OCI-LY3 (cell line): Measurements from ENCODE around the gene CNIH3.

ENCODE experiments used
- CTCF ChIP-seq: fragments of 200-600, 300-600 bp; sonication (generic); IDR thresholded peaks from 2 replicates; pipeline ENCODE4 v1.5.1; 2014; ENCODE audit warnings: antibody characterized with exemption, low read length, low read depth
- EZH2phosphoT487 ChIP-seq: fragments of 200-600 bp; shearing (Covaris generic); IDR thresholded peaks from 2 replicates; pipeline ENCODE4 v1.6.1; 2018; ENCODE audit warnings: antibody characterized with exemption, mixed run types, low read depth

DNA sequence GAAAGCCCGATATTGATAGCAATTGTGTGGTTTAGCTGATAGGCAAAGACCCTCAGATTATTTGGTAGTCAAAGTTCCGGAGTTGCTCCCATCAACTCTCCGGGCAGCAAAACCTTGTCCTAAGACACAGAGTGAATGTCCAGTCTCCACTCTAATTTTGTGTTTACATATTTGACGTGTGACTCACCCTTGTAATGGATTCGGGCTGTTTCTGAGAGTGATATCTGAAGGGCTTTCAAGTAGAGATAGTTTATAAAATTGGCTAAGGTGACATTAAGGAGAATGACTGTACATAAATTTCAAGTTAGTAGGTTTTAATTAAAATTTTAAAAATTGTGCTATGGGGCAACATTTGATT, 154.2 kb downstream of the CNIH3 start:
- no peak for TF ChIP-seq CTCF
- TF ChIP-seq EZH2phosphoT487, result no peak
